Adrenal gland (tissue), 12 donors: ENCODE results near the gene WDR5. TPM values are rescaled to one million over a fixed set of nuclear protein-coding genes. Genes with fewer than 3 reads are reported as not detected.

ENCODE experiments used
- DNase-seq, 7 donors: peaks; one replicate each; pipeline ENCODE4 v3.0.0-alpha.2; 2019 to 2020
- H3K27ac ChIP-seq, 5 donors: fragments of 200-600 bp; sonication (generic) in 4 of 5; 1 replicate in 3 of 5; 2 replicates in 2 of 5; pipeline versions ENCODE4 v1.5.1 to v1.8.0; 2016 to 2020; ENCODE audit warnings: mild to moderate bottlenecking in 1 of 5
- H3K27me3 ChIP-seq: fragments of 200-600 bp; 2 replicates; pipeline ENCODE4 v1.8.0; 2021
- H3K36me3 ChIP-seq, 2 donors: fragments of 200-600 bp; replicated peaks in 1 of 2; 1 replicate in 1 of 2; 2 replicates in 1 of 2; pipeline versions ENCODE4 v1.5.1 to v1.8.0; 2018 to 2022
- H3K4me1 ChIP-seq, 2 donors: fragments of 200-600 bp; replicated peaks in 1 of 2; 1 replicate in 1 of 2; 2 replicates in 1 of 2; pipeline versions ENCODE4 v1.5.1 to v1.8.0; 2018 to 2021
- H3K4me3 ChIP-seq, 4 donors: fragments of 200-600 bp; sonication (generic) in 3 of 4; one replicate each; pipeline ENCODE4 v1.5.1; 2016 to 2018
- H3K9me3 ChIP-seq, 3 donors: fragments of 200-600 bp; sonication (generic) in 1 of 3; replicated peaks in 1 of 3; 1 replicate in 2 of 3; 2 replicates in 1 of 3; pipeline versions ENCODE4 v1.5.1 to v1.8.0; 2016 to 2021
- POLR2A ChIP-seq, 2 donors: fragments of 450-650 bp; IDR thresholded peaks; one replicate each; pipeline ENCODE4 v1.6.1; 2017; ENCODE audit warnings: antibody characterized with exemption in 2 of 2, mild to moderate bottlenecking in 2 of 2, moderate library complexity in 1 of 2
- WGBS, 4 donors: extraction: QIAGEN DNeasy Blood & Tissue Kit in 2 of 4; methylation state at CpG; one replicate each; pipeline versions ENCODE4 v1.1.5 to v1.1.7; 2013 to 2017; 5-methylcytosine and 5-hydroxymethylcytosine counted together
- intact Hi-C, 2 donors: fragments of 100-400 bp; cut with DNase I; formaldehyde crosslinking; loops; one replicate each; pipeline versions ENCODE4 v1.14.1 to v1.15.0; 2022 to 2023
- polyA plus RNA-seq, 3 donors: library from polyadenylated mRNA; stranded (reverse); fragments of 200-250 nt in 2 of 3; fragments of 350-450 nt in 1 of 3; fragmentation: Illumina TruSeq in 1 of 3; extraction: RNeasy Lipid Tissue Mini Kit (QIAGEN cat#74804) in 1 of 3; gene quantifications; one replicate each; pipeline ENCODE4 v1.2.3, GENCODE V29; 2013 to 2014
- total RNA-seq, 9 donors: library from RNA; depleted of rRNA in 4 of 9; stranded (reverse); fragments of >200 nt in 4 of 9; fragments of 120-200 nt in 1 of 9; fragmentation: NEBNext Ultra II Directional in 1 of 9; extraction: Animal tissue kit (Norgen Biotek cat#: 25700) in 1 of 9; gene quantifications; one replicate each; pipeline versions ENCODE4 v1.1.0 to v1.2.4, GENCODE V29; 2013 to 2023
- TF ChIP-seq, protein P1 (sequence below), 6 experiments: fragments of 450-650 bp in 4 of 6; fragments of 200-600 bp in 2 of 6; sonication (generic) in 1 of 6; IDR thresholded peaks; 1 replicate in 5 of 6; 2 replicates in 1 of 6; pipeline versions ENCODE4 v1.5.1 to v1.8.0; 2016 to 2021; ENCODE audit warnings: antibody characterized with exemption in 6 of 6, mild to moderate bottlenecking in 2 of 6, moderate library complexity in 1 of 6
- donor health status: healthy with polysubstance abuse.
- donor health status: Bipolar disorder and iron deficiency.
- donor health status: DM: yes; HTN: yes; CAD: no.
- donor health status: DM: no; HTN: no; CAD: no.
- donor health status: DM: no; HTN: no; CAD: no.
- donor health status: DM: yes; HTN: yes; CAD: no.

Gene WDR5
- total and polyA plus RNA-seq, 12 donors = 16.6 to 28.5 (median 22.0) TPM

- Histone ChIP-seq H3K36me3 (no peaks in the 10 kb centered on the region), H3K9me3 (no peaks in the 10 kb centered on the region), H3K4me1 (peaks cover 9 to 36% of the 10 kb centered on the region in 2 donors), H3K4me3 (no peak overlapping the region), H3K27me3 (no peaks in the 10 kb centered on the region), H3K27ac (peak overlapping the region in 2 of 5 donors; percentile 52 to 83)
- TF ChIP-seq, protein P1, sequence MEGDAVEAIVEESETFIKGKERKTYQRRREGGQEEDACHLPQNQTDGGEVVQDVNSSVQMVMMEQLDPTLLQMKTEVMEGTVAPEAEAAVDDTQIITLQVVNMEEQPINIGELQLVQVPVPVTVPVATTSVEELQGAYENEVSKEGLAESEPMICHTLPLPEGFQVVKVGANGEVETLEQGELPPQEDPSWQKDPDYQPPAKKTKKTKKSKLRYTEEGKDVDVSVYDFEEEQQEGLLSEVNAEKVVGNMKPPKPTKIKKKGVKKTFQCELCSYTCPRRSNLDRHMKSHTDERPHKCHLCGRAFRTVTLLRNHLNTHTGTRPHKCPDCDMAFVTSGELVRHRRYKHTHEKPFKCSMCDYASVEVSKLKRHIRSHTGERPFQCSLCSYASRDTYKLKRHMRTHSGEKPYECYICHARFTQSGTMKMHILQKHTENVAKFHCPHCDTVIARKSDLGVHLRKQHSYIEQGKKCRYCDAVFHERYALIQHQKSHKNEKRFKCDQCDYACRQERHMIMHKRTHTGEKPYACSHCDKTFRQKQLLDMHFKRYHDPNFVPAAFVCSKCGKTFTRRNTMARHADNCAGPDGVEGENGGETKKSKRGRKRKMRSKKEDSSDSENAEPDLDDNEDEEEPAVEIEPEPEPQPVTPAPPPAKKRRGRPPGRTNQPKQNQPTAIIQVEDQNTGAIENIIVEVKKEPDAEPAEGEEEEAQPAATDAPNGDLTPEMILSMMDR (IDR thresholded peaks at IDR 0.05) = no peak
- no peak for TF ChIP-seq POLR2A (IDR thresholded peaks at IDR 0.05)
- peak in 1 of 7 donors; percentile 11 for DNase-seq
- intact Hi-C loops = loop anchor here in 1 of 2 donors (5.0 kb wide), 1 partner anchor 144 kb away; no protein-coding TSS in a partner anchor
- WGBS, 4 donors = 84 to 93% (median 86%) methylated on average over 19 to 28 of the region's 28 CpGs
Measured at GRCh38 chr9:134177624-134178393, 41.9 kb downstream of the WDR5 start.

DNA sequence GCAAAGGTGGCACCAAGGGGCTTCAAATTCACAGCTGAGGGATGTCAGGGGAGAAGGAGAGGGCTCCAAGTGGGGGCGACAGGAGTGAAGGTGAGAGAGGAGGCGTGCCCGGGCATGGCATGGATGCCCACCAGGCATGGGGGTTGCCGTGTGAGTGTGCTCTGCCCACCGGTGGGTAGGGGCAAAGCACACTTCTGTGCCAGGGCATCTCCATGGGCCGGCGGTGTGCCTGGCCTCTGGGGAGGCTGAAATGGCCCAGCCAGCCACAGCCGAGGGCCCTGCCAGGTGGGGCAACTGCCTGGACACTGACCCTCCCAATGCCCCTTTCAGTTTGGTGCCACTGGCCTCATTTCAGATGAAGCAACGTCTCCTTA lies 42.5 kb downstream of the WDR5 start:
- WGBS, 4 donors = 76 to 88% (median 83%) methylated on average over 4 to 9 of the region's 9 CpGs
- H3K9me3 ChIP-seq = no peaks in the 10 kb centered on the region
- no peaks in the 10 kb centered on the region for H3K27me3 ChIP-seq
- TF ChIP-seq, protein P1 (IDR thresholded peaks at IDR 0.05) = no peak
- no peak for TF ChIP-seq POLR2A (IDR thresholded peaks at IDR 0.05)
- H3K4me1 ChIP-seq = peaks cover 9 to 33% of the 10 kb centered on the region in 2 donors
- intact Hi-C loops = loop anchor here in 1 of 2 donors (5.0 kb wide), 1 partner anchor 144 kb away; no protein-coding TSS in a partner anchor
- peak in 1 of 7 donors; percentile 13 for DNase-seq
- H3K27ac ChIP-seq = peak overlapping the region in 2 of 5 donors; percentile 52 to 83
- H3K36me3 ChIP-seq = no peaks in the 10 kb centered on the region
- no peak overlapping the region for H3K4me3 ChIP-seq

DNA sequence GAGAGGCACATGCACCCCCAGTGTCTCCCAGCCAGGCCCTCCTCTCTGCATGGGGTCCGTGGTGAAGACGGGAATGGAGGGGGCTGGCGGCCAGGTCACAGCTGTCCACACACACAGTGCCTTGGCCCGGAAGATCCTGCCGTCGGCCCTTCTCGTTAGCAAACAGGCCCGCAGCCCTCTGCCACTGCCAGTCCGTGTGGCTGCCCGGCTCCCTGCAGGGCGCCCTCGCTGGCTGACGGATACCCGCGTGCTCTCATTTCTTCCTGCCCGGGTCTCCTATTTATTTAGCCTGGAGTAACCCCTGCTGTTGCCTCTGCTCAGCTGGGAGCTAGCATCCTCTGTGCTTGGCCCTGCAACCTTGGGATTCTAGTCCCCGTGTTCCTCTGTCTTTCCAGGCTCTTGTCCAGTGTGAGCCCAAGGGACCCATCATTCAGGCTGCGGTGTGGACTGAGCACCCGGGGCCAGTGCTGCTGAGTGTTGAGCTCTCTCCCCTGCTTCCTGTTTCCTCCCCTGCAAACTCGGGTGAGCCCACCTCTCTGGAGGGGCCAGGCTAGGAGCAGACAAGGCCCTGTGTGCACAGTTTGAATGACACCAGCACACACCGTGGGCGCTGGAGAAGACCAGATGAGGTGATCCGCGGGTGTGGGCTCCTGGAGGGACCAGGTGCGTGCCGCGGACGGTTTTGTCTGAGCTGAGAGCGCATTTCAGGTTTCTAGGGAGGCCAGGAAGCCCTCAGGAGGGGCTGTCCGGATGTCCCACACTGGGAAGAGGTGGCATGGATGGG lies 43.1 kb downstream of the WDR5 start:
- 54 to 77% (median 58%) methylated on average over 20 to 30 of the region's 30 CpGs for WGBS, 4 donors
- Histone ChIP-seq H3K9me3 (no peaks in the 10 kb centered on the region), H3K27ac (peak overlapping the region in 4 of 5 donors; percentile 26 to 86 (median 50)), H3K4me3 (no peak overlapping the region), H3K4me1 (peaks cover 9 to 27% of the 10 kb centered on the region in 2 donors), H3K27me3 (no peaks in the 10 kb centered on the region), H3K36me3 (no peaks in the 10 kb centered on the region)
- TF ChIP-seq POLR2A (IDR thresholded peaks at IDR 0.05) = no peak
- TF ChIP-seq, protein P1 (IDR thresholded peaks at IDR 0.05) = no peak
- DNase-seq = peak in 6 of 7 donors; percentile 48 to 86 (median 63)
- intact Hi-C loops = loop anchor here in 1 of 2 donors (5.0 kb wide), 1 partner anchor 143 kb away; no protein-coding TSS in a partner anchor

GRCh38 chr9:134179595-134179917 lies 43.7 kb downstream of the WDR5 start:
- H3K36me3 ChIP-seq = no peaks in the 10 kb centered on the region
- WGBS, 4 donors = 85 to 94% (median 90%) methylated on average over 6 of the region's 6 CpGs
- TF ChIP-seq, protein P1 (IDR thresholded peaks at IDR 0.05) = no peak
- no peak for TF ChIP-seq POLR2A (IDR thresholded peaks at IDR 0.05)
- no peaks in the 10 kb centered on the region for H3K27me3 ChIP-seq
- DNase-seq = peak in 2 of 7 donors; percentile 13 to 47
- H3K4me1 ChIP-seq = peaks cover 6 to 23% of the 10 kb centered on the region in 2 donors
- intact Hi-C loops = loop anchor here in 1 of 2 donors (5.0 kb wide), 1 partner anchor 143 kb away; no protein-coding TSS in a partner anchor
- H3K9me3 ChIP-seq = no peaks in the 10 kb centered on the region
- H3K4me3 ChIP-seq = no peak overlapping the region
- peak overlapping the region in 4 of 5 donors; percentile 26 to 86 (median 46) for H3K27ac ChIP-seq
